ENCODE data around the gene REEP3.

The REEP3 gene

GRCh38 chr10:63554657-63555056, 33.5 kb downstream of the REEP3 start:
- H3K27ac ChIP-seq: peak overlapping the region; percentile 16

GRCh38 chr10:63555330-63555729, 34.1 kb downstream of the REEP3 start:
- no peak overlapping the region for H2AFZ ChIP-seq
- no peak for TF ChIP-seq CTCF (IDR thresholded peaks at IDR 0.05)
- no peaks in the 10 kb centered on the region for H3K4me1 ChIP-seq
- H3K36me3 ChIP-seq (ENCODE audit: control insufficient read depth, insufficient read depth, low read length): no peaks in the 10 kb centered on the region
- H3K9me3 ChIP-seq (ENCODE audit: control insufficient read depth, low read length): no peaks in the 10 kb centered on the region
- H3K4me2 ChIP-seq (ENCODE audit: low read length): no peak overlapping the region
- H3K4me3 ChIP-seq (ENCODE audit: low read depth, low read length): no peak overlapping the region
- peaks cover 8% of the 10 kb centered on the region for H3K79me2 ChIP-seq
- no peak overlapping the region for H3K9ac ChIP-seq
- no peaks in the 10 kb centered on the region for H3K27me3 ChIP-seq (ENCODE audit: control insufficient read depth, insufficient read depth, low read length)
- H3K27ac ChIP-seq: no peak overlapping the region

More at GRCh38 chr10:63554657-63555056, 33.5 kb downstream of the REEP3 start:
- Histone ChIP-seq H3K9me3 (ENCODE audit: control insufficient read depth, low read length) (no peaks in the 10 kb centered on the region), H2AFZ (no peak overlapping the region), H3K27me3 (ENCODE audit: control insufficient read depth, insufficient read depth, low read length) (no peaks in the 10 kb centered on the region), H3K36me3 (ENCODE audit: control insufficient read depth, insufficient read depth, low read length) (no peaks in the 10 kb centered on the region), H3K9ac (no peak overlapping the region), H3K4me3 (ENCODE audit: low read depth, low read length) (no peak overlapping the region), H3K79me2 (peaks cover 9% of the 10 kb centered on the region), H3K4me2 (ENCODE audit: low read length) (no peak overlapping the region), H3K4me1 (peaks cover 5% of the 10 kb centered on the region)
- TF ChIP-seq CTCF (IDR thresholded peaks at IDR 0.05): no peak

- H3K9me3 ChIP-seq (ENCODE audit: control insufficient read depth, low read length): no peaks in the 10 kb centered on the region
- H3K4me2 ChIP-seq (ENCODE audit: low read length): no peak overlapping the region
- H2AFZ ChIP-seq: no peak overlapping the region
- peaks cover 15% of the 10 kb centered on the region for H3K79me2 ChIP-seq
- no peaks in the 10 kb centered on the region for H3K4me1 ChIP-seq
- no peak overlapping the region for H3K4me3 ChIP-seq (ENCODE audit: low read depth, low read length)
- no peaks in the 10 kb centered on the region for H3K27me3 ChIP-seq (ENCODE audit: control insufficient read depth, insufficient read depth, low read length)
- H3K27ac ChIP-seq: no peak overlapping the region
- no peak for TF ChIP-seq CTCF (IDR thresholded peaks at IDR 0.05)
- H3K9ac ChIP-seq: no peak overlapping the region
- no peaks in the 10 kb centered on the region for H3K36me3 ChIP-seq (ENCODE audit: control insufficient read depth, insufficient read depth, low read length)
Observed at GRCh38 chr10:63558132-63558784, 37.1 kb downstream of the REEP3 start.

GRCh38 chr10:63561341-63561740, 40.1 kb downstream of the REEP3 start:
- Histone ChIP-seq H2AFZ (no peak overlapping the region), H3K4me3 (ENCODE audit: low read depth, low read length) (peak overlapping the region; percentile 1), H3K79me2 (peaks cover 15% of the 10 kb centered on the region), H3K9me3 (ENCODE audit: control insufficient read depth, low read length) (no peaks in the 10 kb centered on the region), H3K36me3 (ENCODE audit: control insufficient read depth, insufficient read depth, low read length) (no peaks in the 10 kb centered on the region), H3K27me3 (ENCODE audit: control insufficient read depth, insufficient read depth, low read length) (no peaks in the 10 kb centered on the region), H3K4me1 (no peaks in the 10 kb centered on the region), H3K9ac (no peak overlapping the region), H3K27ac (no peak overlapping the region), H3K4me2 (ENCODE audit: low read length) (no peak overlapping the region)
- no peak for TF ChIP-seq CTCF (IDR thresholded peaks at IDR 0.05)

- Histone ChIP-seq H3K9ac (no peak overlapping the region), H3K4me2 (ENCODE audit: low read length) (no peak overlapping the region), H3K36me3 (ENCODE audit: control insufficient read depth, insufficient read depth, low read length) (no peaks in the 10 kb centered on the region), H3K27me3 (ENCODE audit: control insufficient read depth, insufficient read depth, low read length) (no peaks in the 10 kb centered on the region), H3K9me3 (ENCODE audit: control insufficient read depth, low read length) (no peaks in the 10 kb centered on the region), H3K4me3 (ENCODE audit: low read depth, low read length) (no peak overlapping the region), H3K27ac (no peak overlapping the region), H3K79me2 (peaks cover 15% of the 10 kb centered on the region), H2AFZ (no peak overlapping the region), H3K4me1 (no peaks in the 10 kb centered on the region)
- no peak for TF ChIP-seq CTCF (IDR thresholded peaks at IDR 0.05)
Observed at GRCh38 chr10:63562391-63562790, 41.2 kb downstream of the REEP3 start.

Measured in parathyroid adenoma (tissue), 2 donors.